ENCODE measurements around the gene CYP27C1.

GRCh38 chr2:127187831-127188230, 32.3 kb downstream of the CYP27C1 start:
- TF ChIP-seq REST (IDR thresholded peaks at IDR 0.05; ENCODE audit: unreplicated experiment): no peak
- TF ChIP-seq CREB1 (CRISPR knock-in tag; IDR thresholded peaks at IDR 0.05; ENCODE audit: low read depth): no peak

Data from GM23338 (cell line).